GM12891 (cell line): ENCODE data around the gene EFCAB14.

Experiments used
- POLR2A ChIP-seq: IDR thresholded peaks from 2 replicates; pipeline ENCODE4 v1.6.1; 2011; ENCODE audit warnings: low read depth, low read length, control low read depth
- POLR2AphosphoS5 ChIP-seq: IDR thresholded peaks from 2 replicates; pipeline ENCODE4 v1.6.1; 2011; ENCODE audit warnings: low read depth, low read length, control low read depth

GRCh38 chr1:46691997-46692790 is 26.7 kb downstream of the EFCAB14 start:
- no peak for TF ChIP-seq POLR2A
- no peak for TF ChIP-seq POLR2AphosphoS5
